ENCODE results near the gene SPECC1L.

GRCh38 chr22:24392218-24392931, 121.7 kb downstream of the SPECC1L start:
- TF ChIP-seq EP300 (IDR thresholded peaks at IDR 0.05) (no peak), CTCF (IDR thresholded peaks at IDR 0.05) (no peak)
